GM21360 (cell line): Measurements from ENCODE around the gene ORMDL2.
A peak's percentile ranks its signal among the peaks of the same experiment; 100 is the strongest.
"Not testable (repeated sequence)": the region's sequence is repeated elsewhere in the genome, so short reads cannot be mapped to it uniquely, and the experiment has no call there.

Experiments
- ATAC-seq: cut with Tn5 transposase; IDR thresholded peaks from one replicate; pipeline ENCODE4 v1.9.1; 2021; ENCODE audit warnings: mild to moderate bottlenecking, moderate library complexity; ENCODE audit not compliant: unreplicated experiment

Gene ORMDL2

GRCh38 chr12:55827806-55828205 is 10.0 kb downstream of the ORMDL2 start:
- ATAC-seq = no peak

- no peak for ATAC-seq
Measured at GRCh38 chr12:55828357-55828756, 10.5 kb downstream of the ORMDL2 start.

GRCh38 chr12:55829967-55830600 is 12.2 kb downstream of the ORMDL2 start:
- peak; percentile 20 for ATAC-seq

GRCh38 chr12:55830601-55831446 is 13.0 kb downstream of the ORMDL2 start:
- ATAC-seq = no peak

- no peak for ATAC-seq
Measured at GRCh38 chr12:55831447-55831815, 13.6 kb downstream of the ORMDL2 start.

GRCh38 chr12:55833056-55833455 is 15.2 kb downstream of the ORMDL2 start:
- ATAC-seq = no peak

- not testable (repeated sequence) for ATAC-seq
Measured at GRCh38 chr12:55834400-55834799, 16.6 kb downstream of the ORMDL2 start.

- ATAC-seq = no peak
Measured at GRCh38 chr12:55838361-55838760, 20.5 kb downstream of the ORMDL2 start.

- no peak for ATAC-seq
Measured at GRCh38 chr12:55839345-55840140, 21.7 kb downstream of the ORMDL2 start.

GRCh38 chr12:55840581-55841351 is 22.9 kb downstream of the ORMDL2 start:
- ATAC-seq = no peak

- ATAC-seq = no peak
Measured at GRCh38 chr12:55842681-55843429, 25.0 kb downstream of the ORMDL2 start, which contains the start of gene MMP19. Gene MMP19 (minus strand): TSS chr12:55842936. CDS start chr12:55842830, 106 bp downstream.

GRCh38 chr12:55843431-55843830 is 25.6 kb downstream of the ORMDL2 start:
- ATAC-seq = no peak

GRCh38 chr12:55844961-55845360 is 27.1 kb downstream of the ORMDL2 start:
- ATAC-seq = no peak

GRCh38 chr12:55845361-55845760 is 27.5 kb downstream of the ORMDL2 start:
- ATAC-seq = no peak

GRCh38 chr12:55845785-55846496 is 28.1 kb downstream of the ORMDL2 start:
- no peak for ATAC-seq

- no peak for ATAC-seq
Measured at GRCh38 chr12:55847033-55847432, 29.2 kb downstream of the ORMDL2 start.

- no peak for ATAC-seq
Measured at GRCh38 chr12:55847603-55848291, 29.9 kb downstream of the ORMDL2 start.

GRCh38 chr12:55849616-55850343 is 31.9 kb downstream of the ORMDL2 start:
- no peak for ATAC-seq
